ENCODE measurements around the gene ORC6.
A peak's percentile ranks its signal among the peaks of the same experiment; 100 is the strongest.
"Not testable (repeated sequence)": the region's sequence is repeated elsewhere in the genome, so short reads cannot be mapped to it uniquely, and the experiment has no call there.

The ORC6 gene

GRCh38 chr16:46662123-46662522, 27.3 kb upstream of the ORC6 start:
- H3K4me2 ChIP-seq (ENCODE audit: low read depth, low read length) = no peak overlapping the region
- no peaks in the 10 kb centered on the region for H3K9me2 ChIP-seq (replicated peaks; ENCODE audit: insufficient read depth, low read length)
- no peak overlapping the region for H3K9ac ChIP-seq (ENCODE audit: low read length)
- no peak for TF ChIP-seq CTCF (IDR thresholded peaks at IDR 0.05; ENCODE audit: low read length)
- H2AFZ ChIP-seq (ENCODE audit: low read length) = no peak overlapping the region
- H3K27me3 ChIP-seq (replicated peaks; ENCODE audit: insufficient read depth, low read length) = no peaks in the 10 kb centered on the region
- DNase-seq = no peak
- H3K9me3 ChIP-seq (replicated peaks; ENCODE audit: insufficient read depth, low read length) = no peaks in the 10 kb centered on the region
- peaks cover 8% of the 10 kb centered on the region for H3K36me3 ChIP-seq (replicated peaks; ENCODE audit: insufficient read depth, low read length)
- no peaks in the 10 kb centered on the region for H4K20me1 ChIP-seq (ENCODE audit: insufficient read depth, low read length)
- H3K27ac ChIP-seq (ENCODE audit: low read length) = no peak overlapping the region
- peaks cover 13% of the 10 kb centered on the region for H3F3A ChIP-seq (ENCODE audit: insufficient read depth, low read length)
- no peak overlapping the region for H3K4me3 ChIP-seq (ENCODE audit: low read length)
- H3K79me2 ChIP-seq (ENCODE audit: low read length) = no peaks in the 10 kb centered on the region
- peaks cover 17% of the 10 kb centered on the region for H3K4me1 ChIP-seq (ENCODE audit: low read length)

- no peak overlapping the region for H3K9ac ChIP-seq (ENCODE audit: low read length)
- no peaks in the 10 kb centered on the region for H3K27me3 ChIP-seq (replicated peaks; ENCODE audit: insufficient read depth, low read length)
- peak; percentile 31 for DNase-seq
- H3K4me2 ChIP-seq (ENCODE audit: low read depth, low read length) = no peak overlapping the region
- no peak overlapping the region for H2AFZ ChIP-seq (ENCODE audit: low read length)
- H4K20me1 ChIP-seq (ENCODE audit: insufficient read depth, low read length) = no peaks in the 10 kb centered on the region
- H3K9me2 ChIP-seq (replicated peaks; ENCODE audit: insufficient read depth, low read length) = no peaks in the 10 kb centered on the region
- H3K27ac ChIP-seq (ENCODE audit: low read length) = no peak overlapping the region
- H3K4me3 ChIP-seq (ENCODE audit: low read length) = no peak overlapping the region
- H3K9me3 ChIP-seq (replicated peaks; ENCODE audit: insufficient read depth, low read length) = no peaks in the 10 kb centered on the region
- no peaks in the 10 kb centered on the region for H3F3A ChIP-seq (ENCODE audit: insufficient read depth, low read length)
- no peaks in the 10 kb centered on the region for H3K4me1 ChIP-seq (ENCODE audit: low read length)
- TF ChIP-seq EZH2 (optimal IDR thresholded peaks at IDR 0.05; ENCODE audit: low read depth, low read length) (no peak), CTCF (IDR thresholded peaks at IDR 0.05; ENCODE audit: low read length) (peak; percentile 88)
- H3K36me3 ChIP-seq (replicated peaks; ENCODE audit: insufficient read depth, low read length) = no peaks in the 10 kb centered on the region; the same call in 1 of the 2 replicates
- H3K79me2 ChIP-seq (ENCODE audit: low read length) = no peaks in the 10 kb centered on the region
These were observed 16.0 kb upstream of the ORC6 start for GRCh38 chr16:46673320-46674013.

DNA sequence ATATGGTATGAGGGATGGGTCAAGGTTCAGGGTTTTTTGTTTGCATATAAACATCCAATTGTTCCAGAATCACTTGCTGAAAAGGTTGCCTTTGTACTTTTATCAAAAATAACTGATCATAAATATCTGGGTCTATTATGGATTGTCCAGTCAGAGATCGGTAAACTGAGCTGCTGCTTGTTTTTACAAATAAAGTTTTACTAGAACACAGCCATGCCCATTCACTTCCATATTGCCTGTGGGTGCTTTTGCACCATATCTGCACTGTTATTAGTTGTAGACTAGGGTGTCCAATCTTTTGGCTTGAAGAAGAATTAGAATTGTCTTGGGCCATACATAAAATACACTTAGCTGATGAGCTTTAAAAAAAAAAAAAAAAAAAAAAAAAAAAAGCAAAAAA, 11.5 kb upstream of the ORC6 start:
- H3K27ac ChIP-seq (ENCODE audit: low read length); H3K4me1 ChIP-seq (ENCODE audit: low read length); H3K4me2 ChIP-seq (ENCODE audit: low read depth, low read length); H3K4me3 ChIP-seq (ENCODE audit: low read length); H3F3A ChIP-seq (ENCODE audit: insufficient read depth, low read length); H2AFZ ChIP-seq (ENCODE audit: low read length); H3K9ac ChIP-seq (ENCODE audit: low read length); H4K20me1 ChIP-seq (ENCODE audit: insufficient read depth, low read length); DNase-seq; H3K27me3 ChIP-seq (replicated peaks; ENCODE audit: insufficient read depth, low read length); H3K9me2 ChIP-seq (replicated peaks; ENCODE audit: insufficient read depth, low read length); H3K9me3 ChIP-seq (replicated peaks; ENCODE audit: insufficient read depth, low read length): not testable (repeated sequence)
- peaks cover 11% of the 10 kb centered on the region; the same call in 1 of the 2 replicates for H3K36me3 ChIP-seq (replicated peaks; ENCODE audit: insufficient read depth, low read length)
- peaks cover 22% of the 10 kb centered on the region for H3K79me2 ChIP-seq (ENCODE audit: low read length)

DNA sequence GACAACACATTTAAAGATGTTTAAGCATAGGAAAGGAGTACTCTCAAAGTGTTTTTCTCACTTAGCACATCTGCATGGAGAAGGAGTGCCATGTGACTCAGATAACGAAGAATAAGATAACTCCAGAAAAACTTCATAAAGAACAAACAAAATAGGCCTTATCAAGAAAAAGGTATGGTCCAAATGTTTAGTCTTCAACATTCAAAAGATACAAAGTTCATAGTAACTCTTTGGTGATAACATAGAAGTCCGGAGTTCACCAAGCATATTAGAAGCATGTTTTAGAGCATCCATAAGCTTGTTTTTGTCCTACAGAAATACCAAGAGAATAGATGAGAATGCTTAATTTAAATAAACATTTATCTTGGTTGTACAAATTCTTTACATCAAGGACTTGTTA, 7.6 kb upstream of the ORC6 start:
- peaks cover 11% of the 10 kb centered on the region; the same call in 1 of the 2 replicates for H3K36me3 ChIP-seq (replicated peaks; ENCODE audit: insufficient read depth, low read length)
- not testable (repeated sequence) for H3K9me2 ChIP-seq (replicated peaks; ENCODE audit: insufficient read depth, low read length)

More for the DNA sequence above, 7.6 kb upstream of the ORC6 start:
- H3K4me2 ChIP-seq (ENCODE audit: low read depth, low read length); H3K9ac ChIP-seq (ENCODE audit: low read length); DNase-seq; H3K4me3 ChIP-seq (ENCODE audit: low read length); H3K9me3 ChIP-seq (replicated peaks; ENCODE audit: insufficient read depth, low read length); H3K4me1 ChIP-seq (ENCODE audit: low read length); H3K27ac ChIP-seq (ENCODE audit: low read length); H3F3A ChIP-seq (ENCODE audit: insufficient read depth, low read length); H2AFZ ChIP-seq (ENCODE audit: low read length); H3K27me3 ChIP-seq (replicated peaks; ENCODE audit: insufficient read depth, low read length): not testable (repeated sequence)
- Histone ChIP-seq H4K20me1 (ENCODE audit: insufficient read depth, low read length) (peaks cover 12% of the 10 kb centered on the region), H3K79me2 (ENCODE audit: low read length) (peaks cover 61% of the 10 kb centered on the region)

Data from MM.1S (cell line).